GM12878 (cell line): Measurements from ENCODE around the gene ITGB2. TPM values are rescaled to one million over a fixed set of nuclear protein-coding genes. Genes with fewer than 3 reads are reported as not detected.

Source experiments
- ATAC-seq: fragments of 200-7000 bp; cut with Tn5 transposase; 3 replicates; pipeline ENCODE4 v1.9.1; 2020; ENCODE audit warnings: mild to moderate bottlenecking, moderate library complexity
- BruUV-seq: library from RNA; stranded (reverse); fragments of 400-500 nt; replicated peaks from 2 replicates; lab custom pipeline; 2021; lab: Mats Ljungman, UMichigan
- CTCF ChIA-PET: fragments of 300-600 bp; sonication (Branson Sonifier 250); formaldehyde crosslinking; extraction: SDS; loops from one replicate; lab custom pipeline; 2021; ENCODE audit warnings: inconsistent platforms; lab: Yijun Ruan, JAX
- POLR2A ChIA-PET: fragments of 350-600 bp; formaldehyde crosslinking; extraction: SDS; loops from one replicate; lab custom pipeline; 2021; ENCODE audit warnings: inconsistent platforms; lab: Charles Lee
- RAD21 ChIA-PET: fragments of 300-600 bp; sonication (Branson Sonifier 250); formaldehyde crosslinking; loops from one replicate; lab custom pipeline; 2023; ENCODE audit warnings: antibody characterized with exemption; ENCODE audit not compliant: unreplicated experiment; lab: Charles Lee
- SMC1A ChIA-PET: fragments of 300-600 bp; sonication (Branson Sonifier 250); formaldehyde crosslinking; loops from one replicate; lab custom pipeline; 2023; ENCODE audit not compliant: unreplicated experiment, uncharacterized antibody; lab: Charles Lee
- DNase-seq: peaks from one replicate; pipeline ENCODE4 v3.0.0-alpha.2; 2011; ENCODE audit warnings: low read depth, low spot score
- FAIRE-seq: peaks from 3 replicates; lab custom pipeline; 2011; peaks lifted over from hg19 to GRCh38; lab: Jason Lieb, UNC
- H2AFZ ChIP-seq: 2 replicates; pipeline ENCODE4 v1.6.0; 2011; ENCODE audit warnings: low read depth, low read length, control low read depth; ENCODE audit not compliant: control insufficient read depth
- H3K27ac ChIP-seq: 2 replicates; pipeline ENCODE4 v1.5.1; 2011; ENCODE audit warnings: control low read depth; ENCODE audit not compliant: control insufficient read depth, insufficient read depth
- H3K27me3 ChIP-seq, 2 experiments: replicated peaks in 1 of 2; 2 replicates each; pipeline versions ENCODE4 v1.6.0 to v1.6.1; 2011; ENCODE audit warnings: low read length in 1 of 2; ENCODE audit not compliant: control insufficient read depth in 2 of 2, insufficient read depth in 2 of 2
- H3K36me3 ChIP-seq, 2 experiments: 2 replicates each; pipeline ENCODE4 v1.5.1; 2011; ENCODE audit warnings: low read length in 1 of 2; ENCODE audit not compliant: control insufficient read depth in 2 of 2, insufficient read depth in 2 of 2
- H3K4me1 ChIP-seq: 2 replicates; pipeline ENCODE4 v1.6.1; 2011; ENCODE audit warnings: mild to moderate bottlenecking, low read length, moderate library complexity, mixed read lengths; ENCODE audit not compliant: control insufficient read depth, insufficient read depth
- H3K4me2 ChIP-seq: 2 replicates; pipeline ENCODE4 v1.6.0; 2011; ENCODE audit warnings: control low read depth; ENCODE audit not compliant: control insufficient read depth, insufficient read depth
- H3K4me3 ChIP-seq: fragments of 200-600 bp; sonication (generic); 2 replicates; pipeline ENCODE4 v1.5.1; 2016
- H3K79me2 ChIP-seq: 2 replicates; pipeline ENCODE4 v1.6.0; 2011; ENCODE audit warnings: low read length; ENCODE audit not compliant: control insufficient read depth, insufficient read depth
- H3K9ac ChIP-seq: 2 replicates; pipeline ENCODE4 v1.8.0; 2011; ENCODE audit warnings: low read length, control low read depth, mixed read lengths; ENCODE audit not compliant: control insufficient read depth, insufficient read depth
- H3K9me3 ChIP-seq: replicated peaks from 3 replicates; pipeline ENCODE4 v1.5.1; 2011; ENCODE audit warnings: mild to moderate bottlenecking, low read length; ENCODE audit not compliant: control insufficient read depth, insufficient read depth
- H4K20me1 ChIP-seq: 2 replicates; pipeline ENCODE4 v1.6.0; 2011; ENCODE audit not compliant: control insufficient read depth, insufficient read depth
- CBX3 ChIP-seq: fragments of 200-600 bp; sonication (generic); IDR thresholded peaks from 2 replicates; pipeline ENCODE4 v1.6.1; 2016; ENCODE audit warnings: low read depth, borderline replicate concordance
- EP300 ChIP-seq, 2 experiments: fragments of 150-350 bp in 1 of 2; IDR thresholded peaks; 2 replicates each; pipeline ENCODE4 v1.6.1; 2011 to 2012; ENCODE audit warnings: low read depth in 2 of 2, low read length in 2 of 2, borderline replicate concordance in 1 of 2, improper control_type of control experiment in 1 of 2, inconsistent platforms in 1 of 2; ENCODE audit not compliant: control insufficient read depth in 1 of 2
- IRF3 ChIP-seq: fragments of 450-650 bp; IDR thresholded peaks from 2 replicates; pipeline ENCODE4 v1.6.1; 2014; ENCODE audit warnings: mild to moderate bottlenecking
- NR2C2 ChIP-seq: IDR thresholded peaks from 2 replicates; pipeline ENCODE4 v1.6.1; 2011; ENCODE audit warnings: borderline replicate concordance, low read depth; ENCODE audit not compliant: control insufficient read depth, insufficient read length
- WGBS: methylation state at CpG from one replicate; pipeline ENCODE4 v1.1.6; 2016; ENCODE audit warnings: low lambda C conversion rate; ENCODE audit not compliant: insufficient replicate concordance, insufficient coverage; ENCODE audit errors: missing lambda C conversion rate; 5-methylcytosine and 5-hydroxymethylcytosine counted together
- in situ Hi-C: fragments of 300-500 bp; cut with MboI; formaldehyde crosslinking; loops from 9 replicates; pipeline ENCODE4 v1.14.3; 2018; ENCODE audit warnings: mixed read lengths
- intact Hi-C: fragments of 100-400 bp; cut with micrococcal nuclease; formaldehyde crosslinking; loops from one replicate; pipeline ENCODE4 v1.14.2; 2022; ENCODE audit not compliant: unreplicated experiment
- polyA plus RNA-seq, 11 experiments: library from polyadenylated mRNA; depleted of rRNA in 4 of 11; unstranded in 6 of 11; stranded (reverse) in 5 of 11; fragments of >200 nt; fragmentation: Nextera tagmentation in 4 of 11; fragmentation: Illumina TruSeq in 1 of 11; extraction: Ambion mirVana in 4 of 11; extraction: Trizol in 1 of 11; gene quantifications; 1 replicate in 1 of 11; 2 replicates in 10 of 11; pipeline versions ENCODE4 v1.2.1 to v1.2.3, GENCODE V29; 2011 to 2016; ENCODE audit warnings: inconsistent platforms in 2 of 11, missing spikeins in 2 of 11, low read depth in 1 of 11
- total RNA-seq, 4 experiments: library from RNA; depleted of rRNA in 3 of 4; stranded (reverse); fragments of >200 nt in 3 of 4; fragmentation: Illumina TruSeq in 1 of 4; extraction: Trizol in 1 of 4; gene quantifications; 2 replicates each; pipeline versions ENCODE4 v1.2.1 to v1.2.3, GENCODE V29; 2013 to 2021

ITGB2 gene
- total and polyA plus RNA-seq, 10 of the 15 experiments (the other 5 are each of a cell fraction or from before 2014, with no cell fraction given) = 8.0 to 172 (median 58.9) TPM

- peaks cover 5% of the 10 kb centered on the region for H3K79me2 ChIP-seq
Measured at GRCh38 chr21:44955141-44955797, 34.6 kb upstream of the ITGB2 start.

More at GRCh38 chr21:44955141-44955797, 34.6 kb upstream of the ITGB2 start:
- CTCF ChIA-PET = interaction anchor here (3.0 to 7.2 kb wide), 2 partner anchors 174 to 182 kb away, joined by 14 to 47 read pairs; no protein-coding TSS in a partner anchor
- Histone ChIP-seq H3K27ac (no peak overlapping the region), H3K36me3 (peaks cover 6 to 45% of the 10 kb centered on the region in 2 experiments; a peak in 3 of 4 replicates), H3K4me3 (no peak overlapping the region)
- no peak for FAIRE-seq
- TF ChIP-seq CBX3 (no peak), IRF3 (no peak), NR2C2 (no peak), EP300 (IDR thresholded peaks at IDR 0.05; ENCODE audit: borderline replicate concordance in 1 of 2, control insufficient read depth in 1 of 2, low read depth in 2 of 2, low read length in 2 of 2) (no peak)
- TF ChIP-seq, all 136 proteins: peak for 0
- RAD21 ChIA-PET = interaction anchor here (11.2 kb wide), 1 partner anchor 173 kb away, joined by 141 read pairs; no protein-coding TSS in a partner anchor
- SMC1A ChIA-PET = no interaction called here
- ATAC-seq (no peak), DNase-seq (no peak)
- Histone ChIP-seq H3K4me1 (no peaks in the 10 kb centered on the region), H3K4me2 (no peak overlapping the region), H3K9ac (no peak overlapping the region), H3K9me3 (no peaks in the 10 kb centered on the region), H2AFZ (no peak overlapping the region), H3K27me3 (no peaks in the 10 kb centered on the region), H4K20me1 (peaks cover 3% of the 10 kb centered on the region; the same call in 1 of the 2 replicates)
- intact Hi-C loops = no loop called here
- no TSS peak for BruUV-seq
- in situ Hi-C loops = loop anchor here (5.0 kb wide), 1 partner anchor 37 kb away; no protein-coding TSS in a partner anchor
- POLR2A ChIA-PET = no interaction called here
- WGBS = 93% methylated on average over 20 of the region's 21 CpGs
